Measurements from ENCODE around the gene NOS3.

NOS3 gene

DNA sequence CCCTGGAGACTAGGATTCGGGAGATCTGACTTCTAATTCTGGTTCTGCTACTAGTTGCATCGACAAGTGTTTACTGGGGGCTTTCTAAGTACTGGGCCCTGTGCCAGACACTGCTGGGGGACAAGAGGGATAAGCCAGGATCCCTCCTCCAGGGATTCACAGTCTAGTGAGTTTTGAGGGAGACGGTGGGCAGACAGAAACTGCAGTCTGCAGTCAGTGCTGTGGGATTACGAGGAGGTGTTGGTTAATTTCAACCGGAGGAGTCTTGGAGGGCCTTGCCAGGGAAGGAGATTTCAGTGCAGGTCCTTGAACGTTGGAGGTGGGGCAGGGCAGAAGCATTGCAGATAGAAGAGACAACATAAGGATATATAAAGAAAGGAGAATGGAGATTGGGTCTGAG lies 9.2 kb upstream of the NOS3 start:
- no peak for DNase-seq

DNA sequence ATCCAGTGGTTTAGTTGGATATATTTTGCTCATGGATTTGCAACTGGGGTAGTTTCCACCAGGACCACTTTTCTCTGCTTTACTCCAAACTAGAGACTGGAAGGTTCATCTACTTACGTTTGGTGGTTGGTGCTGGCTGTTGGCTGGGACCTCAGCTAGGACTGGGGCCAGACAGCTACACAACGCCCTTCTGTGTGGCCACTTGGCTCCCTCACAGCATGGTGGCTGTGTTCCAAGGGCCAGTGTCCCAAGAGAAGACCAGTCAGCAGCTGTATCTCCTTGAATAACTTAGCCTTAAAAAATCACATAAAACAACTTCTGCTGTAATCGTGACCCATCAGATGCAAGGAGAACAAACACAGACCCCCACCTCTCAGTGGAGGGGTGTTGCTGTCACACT lies 8.5 kb upstream of the NOS3 start:
- DNase-seq: no peak

DNA sequence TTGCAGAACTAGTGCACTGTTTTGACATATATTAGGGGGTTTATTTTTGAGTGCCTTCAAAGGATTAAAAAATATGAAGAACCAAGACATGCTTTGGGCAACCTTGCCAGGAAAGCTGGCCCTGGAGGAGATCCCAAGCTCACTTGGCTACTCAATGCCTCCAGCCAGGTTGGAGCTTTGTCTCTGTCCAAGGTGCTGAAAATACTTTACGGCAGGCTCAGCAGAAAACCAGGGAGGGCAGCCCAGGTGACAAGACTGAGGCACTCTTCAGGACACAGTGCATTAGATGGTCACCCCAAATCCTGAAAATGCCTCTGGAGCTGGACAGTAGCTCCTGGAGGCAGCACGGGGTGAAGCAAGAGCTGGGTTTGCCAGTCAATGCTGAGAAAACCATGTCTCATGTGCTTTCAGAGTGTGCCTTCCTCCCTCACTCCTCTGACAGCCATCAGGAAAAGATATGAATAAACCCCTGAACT lies 6.9 kb upstream of the NOS3 start:
- DNase-seq: peak; percentile 31 to 61 (median 57)

DNA sequence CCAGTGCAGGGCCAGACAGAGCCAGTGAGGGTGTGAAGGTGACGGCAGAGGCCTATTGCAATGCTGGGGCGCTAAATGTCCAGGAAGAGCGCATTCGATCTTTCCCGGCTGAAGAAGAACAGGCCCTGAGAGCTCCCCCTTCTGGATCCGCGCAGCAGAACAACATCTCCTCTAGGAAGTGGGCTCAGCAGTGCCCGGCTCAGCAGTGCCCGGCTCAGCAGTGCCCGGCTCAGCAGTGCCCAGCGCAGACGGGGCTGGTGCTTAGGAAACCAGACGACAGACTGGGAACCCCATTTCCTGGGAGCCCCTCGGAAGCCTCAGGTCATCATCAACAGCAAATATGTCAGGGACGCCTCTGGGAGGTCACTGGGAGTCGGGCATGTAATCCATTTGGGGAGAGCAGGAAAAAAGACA lies 4.7 kb upstream of the NOS3 start:
- DNase-seq: peak; percentile 71 to 82 (median 77)

DNA sequence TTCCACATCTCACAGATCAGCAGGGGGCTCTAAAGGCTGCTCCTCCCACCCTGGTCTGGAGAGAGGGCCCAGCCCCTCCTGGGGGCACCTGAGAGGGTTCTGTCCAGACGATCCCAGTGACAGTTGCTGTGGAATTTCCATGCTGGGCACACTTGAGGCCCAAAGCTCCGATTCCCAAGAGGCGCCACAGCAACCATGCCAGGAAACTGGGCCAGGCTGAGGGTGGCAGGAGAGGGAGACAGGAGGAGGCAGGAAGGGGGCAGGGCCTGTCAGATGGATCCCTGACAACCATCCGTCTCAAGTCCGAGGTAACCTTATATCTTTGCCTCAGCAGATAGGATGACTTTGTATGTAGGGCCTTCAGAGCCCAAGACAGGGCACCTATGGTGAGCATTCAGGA lies 4.3 kb upstream of the NOS3 start:
- no peak for DNase-seq

DNA sequence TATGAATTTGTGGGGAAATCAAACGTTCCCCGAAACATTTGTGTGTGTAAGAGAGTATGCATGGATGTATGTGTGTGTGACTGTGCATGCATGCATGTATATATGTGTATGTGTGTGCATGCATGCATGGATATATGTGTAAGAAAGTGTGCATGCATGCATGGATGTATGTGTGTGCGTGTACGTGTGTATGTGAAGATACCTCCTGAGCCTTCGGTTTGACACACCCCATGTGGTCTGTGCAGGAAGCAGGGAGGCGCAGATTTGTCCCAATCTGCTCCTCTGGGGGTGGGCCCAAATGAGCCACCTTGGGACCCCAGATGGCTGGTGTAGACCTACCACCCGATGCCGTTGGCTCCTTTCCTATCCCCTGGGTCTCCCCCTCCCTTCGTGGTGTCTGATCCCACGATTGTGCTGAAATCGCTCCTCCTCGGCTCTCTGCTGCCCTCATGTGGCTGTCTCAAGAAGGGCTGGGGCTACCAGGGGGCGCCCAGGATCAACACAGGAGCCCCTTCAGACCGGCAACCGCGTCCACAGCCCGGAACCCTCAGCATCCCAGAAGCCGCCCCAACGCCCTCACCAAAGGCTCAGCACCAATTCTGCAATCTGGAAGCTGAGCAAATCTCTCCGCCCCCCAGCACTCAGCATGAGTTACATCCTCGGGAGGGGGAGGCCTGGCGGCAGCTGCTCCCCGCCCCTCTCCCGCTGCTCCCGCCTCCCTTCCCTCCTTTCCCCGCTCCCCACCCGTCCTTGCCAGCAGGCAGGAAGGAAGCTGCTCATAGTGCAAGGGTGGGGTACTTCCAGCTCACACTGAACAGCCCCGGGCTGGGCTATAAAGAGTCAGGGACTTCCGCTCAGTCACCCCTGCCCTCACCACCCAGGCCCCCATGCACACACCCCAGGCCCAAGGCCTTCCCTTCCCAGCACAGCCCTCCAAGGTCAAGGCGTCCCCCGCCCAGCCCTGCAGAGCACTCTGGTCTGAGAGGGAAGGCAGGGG lies 2.3 kb upstream of the NOS3 start:
- peak; percentile 74 to 89 (median 89) for DNase-seq

DNA sequence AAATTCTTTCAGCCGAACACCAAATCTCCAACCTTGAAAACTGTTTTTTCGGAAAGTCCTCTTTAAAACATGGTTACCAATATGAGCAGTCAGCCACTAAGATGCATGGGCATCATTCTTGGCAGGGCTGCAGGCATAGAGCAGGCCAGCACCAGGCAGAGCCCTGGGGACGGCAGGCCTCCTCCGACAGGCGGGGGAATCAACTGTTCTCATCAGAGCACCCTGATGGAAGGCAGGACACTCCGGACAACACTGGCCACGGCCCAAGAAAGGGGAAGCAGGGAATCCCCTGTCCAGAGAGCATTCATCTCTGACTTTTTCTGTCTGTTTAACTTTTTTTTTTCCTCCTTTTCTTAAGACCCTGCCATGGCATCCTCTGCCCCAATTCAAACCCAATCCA lies 1.4 kb upstream of the NOS3 start:
- peak; percentile 59 to 74 (median 67) for DNase-seq

DNA sequence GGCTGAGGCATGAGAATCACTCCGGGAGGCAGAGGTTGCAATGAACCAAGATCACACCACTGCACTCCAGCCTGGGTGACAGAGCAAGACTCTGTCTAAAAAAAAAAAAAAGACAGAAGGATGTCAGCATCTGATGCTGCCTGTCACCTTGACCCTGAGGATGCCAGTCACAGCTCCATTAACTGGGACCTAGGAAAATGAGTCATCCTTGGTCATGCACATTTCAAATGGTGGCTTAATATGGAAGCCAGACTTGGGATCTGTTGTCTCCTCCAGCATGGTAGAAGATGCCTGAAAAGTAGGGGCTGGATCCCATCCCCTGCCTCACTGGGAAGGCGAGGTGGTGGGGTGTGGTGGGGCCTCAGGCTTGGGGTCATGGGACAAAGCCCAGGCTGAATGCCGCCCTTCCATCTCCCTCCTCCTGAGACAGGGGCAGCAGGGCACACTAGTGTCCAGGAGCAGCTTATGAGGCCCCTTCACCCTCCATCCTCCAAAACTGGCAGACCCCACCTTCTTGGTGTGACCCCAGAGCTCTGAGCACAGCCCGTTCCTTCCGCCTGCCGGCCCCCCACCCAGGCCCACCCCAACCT lies 1.3 kb downstream of the NOS3 start:
- peak in 1 of 3 donors; percentile 30 for DNase-seq

DNA sequence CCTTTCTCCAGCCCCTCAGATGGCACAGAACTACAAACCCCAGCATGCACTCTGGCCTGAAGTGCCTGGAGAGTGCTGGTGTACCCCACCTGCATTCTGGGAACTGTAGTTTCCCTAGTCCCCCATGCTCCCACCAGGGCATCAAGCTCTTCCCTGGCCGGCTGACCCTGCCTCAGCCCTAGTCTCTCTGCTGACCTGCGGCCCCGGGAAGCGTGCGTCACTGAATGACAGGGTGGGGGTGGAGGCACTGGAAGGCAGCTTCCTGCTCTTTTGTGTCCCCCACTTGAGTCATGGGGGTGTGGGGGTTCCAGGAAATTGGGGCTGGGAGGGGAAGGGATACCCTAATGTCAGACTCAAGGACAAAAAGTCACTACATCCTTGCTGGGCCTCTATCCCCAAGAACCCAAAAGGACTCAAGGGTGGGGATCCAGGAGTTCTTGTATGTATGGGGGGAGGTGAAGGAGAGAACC lies 2.1 kb downstream of the NOS3 start:
- DNase-seq: peak; percentile 29 to 38 (median 35)

DNA sequence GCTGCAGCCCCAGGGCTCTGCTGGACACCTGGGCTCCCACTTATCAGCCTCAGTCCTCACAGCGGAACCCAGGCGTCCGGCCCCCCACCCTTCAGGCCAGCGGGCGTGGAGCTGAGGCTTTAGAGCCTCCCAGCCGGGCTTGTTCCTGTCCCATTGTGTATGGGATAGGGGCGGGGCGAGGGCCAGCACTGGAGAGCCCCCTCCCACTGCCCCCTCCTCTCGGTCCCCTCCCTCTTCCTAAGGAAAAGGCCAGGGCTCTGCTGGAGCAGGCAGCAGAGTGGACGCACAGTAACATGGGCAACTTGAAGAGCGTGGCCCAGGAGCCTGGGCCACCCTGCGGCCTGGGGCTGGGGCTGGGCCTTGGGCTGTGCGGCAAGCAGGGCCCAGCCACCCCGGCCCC lies 2.7 kb downstream of the NOS3 start:
- DNase-seq: no peak

DNA sequence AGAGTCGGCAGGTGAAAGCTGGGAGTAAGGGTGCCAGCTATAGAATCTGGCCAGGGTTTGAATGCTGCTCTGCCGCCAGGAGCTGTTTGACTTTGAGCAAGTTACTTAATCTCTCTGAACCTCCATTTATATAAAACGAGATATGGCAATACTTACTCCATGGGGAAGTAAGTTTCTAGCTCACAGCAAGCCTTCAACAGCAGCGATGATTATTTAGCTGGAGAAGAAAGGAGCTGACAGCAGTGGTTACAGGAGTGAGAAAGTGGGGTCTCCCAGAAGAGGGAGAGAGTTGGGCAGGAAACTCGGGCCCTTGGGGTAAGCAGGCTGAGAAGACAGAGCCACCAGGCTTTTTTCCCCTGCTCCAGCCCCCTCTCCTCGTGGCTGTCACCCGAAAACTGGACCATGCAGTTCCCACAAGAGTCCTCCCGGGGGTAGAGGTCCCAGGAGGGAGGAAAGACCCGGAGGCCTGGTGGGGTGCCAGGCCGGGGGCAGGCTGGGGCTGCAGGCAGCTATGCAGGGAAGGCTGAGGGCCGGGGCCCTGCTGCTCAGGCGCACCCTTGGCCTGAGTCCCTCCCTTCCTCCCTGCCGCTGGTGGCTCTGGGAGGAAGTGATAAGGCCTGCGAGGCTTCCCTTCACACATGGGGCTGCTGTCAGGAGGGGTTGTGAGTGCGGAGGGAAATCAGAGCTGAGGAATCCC lies 3.5 kb downstream of the NOS3 start:
- peak in 2 of 3 donors; percentile 44 to 64 for DNase-seq

DNA sequence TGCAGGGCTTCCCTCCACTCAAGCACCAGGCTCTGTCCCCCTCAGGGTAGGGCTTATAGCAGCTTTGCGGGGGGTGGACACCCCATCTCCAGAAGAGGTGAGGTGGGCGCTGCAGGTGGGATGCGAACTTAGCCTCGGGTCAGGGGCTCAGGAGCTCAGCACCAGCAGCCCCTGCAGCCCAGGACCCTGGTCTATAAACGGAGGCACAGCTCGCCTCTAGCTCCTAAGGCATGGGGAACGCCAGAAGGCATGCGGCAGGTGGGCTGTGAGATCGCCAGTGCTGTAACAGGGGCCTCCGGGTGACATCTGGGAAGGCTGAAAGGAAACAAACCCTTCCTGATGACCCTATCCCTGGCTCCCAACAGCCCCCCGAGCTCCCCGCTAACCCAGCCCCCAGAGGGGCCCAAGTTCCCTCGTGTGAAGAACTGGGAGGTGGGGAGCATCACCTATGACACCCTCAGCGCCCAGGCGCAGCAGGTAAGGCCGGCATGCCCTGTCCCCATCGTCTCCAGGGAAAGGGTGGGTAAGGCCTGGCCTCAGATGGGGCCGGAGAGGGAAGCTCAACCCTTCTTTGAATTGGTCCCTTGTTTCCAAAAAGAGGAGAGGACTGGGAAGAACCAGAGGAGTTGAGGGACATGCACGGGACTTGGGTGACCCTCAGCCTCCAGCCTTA lies 4.2 kb downstream of the NOS3 start:
- no peak for DNase-seq

DNA sequence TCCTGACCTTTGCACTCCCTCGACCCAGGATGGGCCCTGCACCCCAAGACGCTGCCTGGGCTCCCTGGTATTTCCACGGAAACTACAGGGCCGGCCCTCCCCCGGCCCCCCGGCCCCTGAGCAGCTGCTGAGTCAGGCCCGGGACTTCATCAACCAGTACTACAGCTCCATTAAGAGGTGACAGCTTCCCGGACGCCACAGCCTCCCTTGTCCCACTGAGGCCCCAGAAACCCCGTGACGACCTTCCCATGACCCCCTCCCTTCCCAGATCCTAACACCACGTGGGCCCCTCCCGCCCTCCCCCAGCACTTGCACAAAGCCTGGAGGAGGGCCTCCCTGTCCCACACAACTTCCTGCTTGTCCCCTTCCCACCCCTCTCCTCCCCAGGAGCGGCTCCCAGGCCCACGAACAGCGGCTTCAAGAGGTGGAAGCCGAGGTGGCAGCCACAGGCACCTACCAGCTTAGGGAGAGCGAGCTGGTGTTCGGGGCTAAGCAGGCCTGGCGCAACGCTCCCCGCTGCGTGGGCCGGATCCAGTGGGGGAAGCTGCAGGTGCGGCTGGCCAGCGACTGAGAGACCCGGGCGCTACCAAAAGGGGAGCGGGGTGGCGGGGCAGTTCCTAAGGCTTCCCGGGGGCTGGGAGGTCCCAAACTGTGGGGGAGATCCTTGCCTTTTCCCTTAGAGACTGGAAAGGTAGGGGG lies 5.7 kb downstream of the NOS3 start:
- peak; percentile 63 to 81 (median 80) for DNase-seq

DNA sequence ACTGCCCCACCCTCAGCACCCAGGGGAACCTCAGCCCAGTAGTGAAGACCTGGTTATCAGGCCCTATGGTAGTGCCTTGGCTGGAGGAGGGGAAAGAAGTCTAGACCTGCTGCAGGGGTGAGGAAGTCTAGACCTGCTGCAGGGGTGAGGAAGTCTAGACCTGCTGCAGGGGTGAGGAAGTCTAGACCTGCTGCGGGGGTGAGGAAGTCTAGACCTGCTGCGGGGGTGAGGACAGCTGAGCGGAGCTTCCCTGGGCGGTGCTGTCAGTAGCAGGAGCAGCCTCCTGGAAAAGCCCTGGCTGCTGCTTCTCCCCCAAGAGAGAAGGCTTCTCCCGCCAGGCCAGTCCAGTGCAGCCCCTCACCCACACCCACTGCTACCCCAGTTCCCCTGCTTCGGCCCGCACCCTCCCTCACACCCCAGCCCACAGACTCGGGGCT lies 6.3 kb downstream of the NOS3 start:
- DNase-seq: peak in 1 of 3 donors; percentile 51

DNA sequence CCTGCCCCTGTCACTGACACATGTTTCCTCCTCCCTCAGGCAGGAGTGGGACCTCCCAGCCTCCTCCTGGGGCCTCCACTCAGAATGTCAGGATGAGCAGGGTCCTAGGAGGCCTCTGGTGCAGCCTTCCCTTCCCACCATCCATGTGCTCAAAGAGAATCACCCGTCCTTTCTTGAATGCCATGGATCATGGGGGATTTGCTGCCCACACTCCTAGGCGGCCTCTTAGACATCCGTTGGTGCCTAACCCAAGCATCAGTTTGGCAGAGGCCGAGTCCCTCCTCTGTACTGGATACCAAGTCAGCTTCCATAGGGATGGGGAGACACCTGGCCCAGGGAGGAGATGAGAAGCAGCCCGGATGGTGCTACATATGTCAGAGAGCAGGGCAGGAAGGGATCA lies 7.0 kb downstream of the NOS3 start:
- no peak for DNase-seq

DNA sequence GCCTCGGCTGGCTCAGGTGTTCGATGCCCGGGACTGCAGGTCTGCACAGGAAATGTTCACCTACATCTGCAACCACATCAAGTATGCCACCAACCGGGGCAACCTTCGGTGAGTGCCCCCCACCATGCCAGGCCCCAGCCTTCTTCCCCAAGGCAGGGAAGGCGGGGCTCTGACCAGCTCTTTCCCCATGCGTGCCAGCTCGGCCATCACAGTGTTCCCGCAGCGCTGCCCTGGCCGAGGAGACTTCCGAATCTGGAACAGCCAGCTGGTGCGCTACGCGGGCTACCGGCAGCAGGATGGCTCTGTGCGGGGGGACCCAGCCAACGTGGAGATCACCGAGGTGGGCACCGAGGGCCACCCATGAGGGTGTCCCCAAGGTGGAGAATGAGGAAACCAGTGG lies 7.5 kb downstream of the NOS3 start:
- no peak for DNase-seq

DNA sequence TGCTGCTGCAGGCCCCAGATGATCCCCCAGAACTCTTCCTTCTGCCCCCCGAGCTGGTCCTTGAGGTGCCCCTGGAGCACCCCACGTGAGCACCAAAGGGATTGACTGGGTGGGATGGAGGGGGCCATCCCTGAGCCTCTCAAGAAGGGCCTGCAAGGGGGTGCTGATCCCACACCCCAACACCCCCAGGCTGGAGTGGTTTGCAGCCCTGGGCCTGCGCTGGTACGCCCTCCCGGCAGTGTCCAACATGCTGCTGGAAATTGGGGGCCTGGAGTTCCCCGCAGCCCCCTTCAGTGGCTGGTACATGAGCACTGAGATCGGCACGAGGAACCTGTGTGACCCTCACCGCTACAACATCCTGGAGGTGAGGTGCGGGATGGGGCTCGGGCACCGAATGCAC lies 8.2 kb downstream of the NOS3 start:
- no peak for DNase-seq

DNA sequence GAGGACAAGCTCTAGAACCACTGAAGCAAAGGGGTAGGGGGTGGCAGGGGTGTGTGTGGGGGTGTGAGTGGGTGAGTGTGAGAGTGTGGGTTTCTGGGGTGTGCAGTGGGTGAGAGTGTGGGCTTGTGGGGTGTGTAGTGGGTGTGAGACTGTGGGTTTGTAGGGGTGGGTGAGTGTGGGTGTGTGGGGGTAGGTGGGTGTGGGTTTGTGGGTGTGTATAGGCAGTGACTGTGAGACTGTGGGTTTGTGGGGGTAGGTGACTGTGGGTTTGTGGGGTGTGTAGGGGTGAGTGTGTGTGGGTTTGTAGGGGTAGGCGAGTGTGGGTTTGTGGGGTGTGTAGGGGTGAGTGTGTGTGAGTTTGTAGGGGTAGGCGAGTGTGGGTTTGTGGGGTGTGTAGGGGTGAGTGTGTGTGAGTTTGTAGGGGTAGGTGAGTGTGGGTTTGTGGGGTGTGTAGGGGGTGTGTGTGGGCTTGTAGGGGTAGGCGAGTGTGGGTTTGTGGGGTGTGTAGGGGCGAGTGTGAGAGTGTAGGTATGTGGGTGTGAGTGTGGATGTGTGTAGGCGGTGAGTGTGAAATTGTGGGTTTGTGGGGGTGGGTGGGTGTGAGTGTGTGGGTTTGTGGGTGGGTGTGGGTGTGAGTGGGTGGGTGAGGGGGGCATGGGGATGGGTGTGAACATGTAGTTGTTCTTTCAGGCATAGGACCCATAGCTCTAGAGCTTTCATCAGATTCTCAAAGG lies 8.8 kb downstream of the NOS3 start:
- no peak for DNase-seq

DNA sequence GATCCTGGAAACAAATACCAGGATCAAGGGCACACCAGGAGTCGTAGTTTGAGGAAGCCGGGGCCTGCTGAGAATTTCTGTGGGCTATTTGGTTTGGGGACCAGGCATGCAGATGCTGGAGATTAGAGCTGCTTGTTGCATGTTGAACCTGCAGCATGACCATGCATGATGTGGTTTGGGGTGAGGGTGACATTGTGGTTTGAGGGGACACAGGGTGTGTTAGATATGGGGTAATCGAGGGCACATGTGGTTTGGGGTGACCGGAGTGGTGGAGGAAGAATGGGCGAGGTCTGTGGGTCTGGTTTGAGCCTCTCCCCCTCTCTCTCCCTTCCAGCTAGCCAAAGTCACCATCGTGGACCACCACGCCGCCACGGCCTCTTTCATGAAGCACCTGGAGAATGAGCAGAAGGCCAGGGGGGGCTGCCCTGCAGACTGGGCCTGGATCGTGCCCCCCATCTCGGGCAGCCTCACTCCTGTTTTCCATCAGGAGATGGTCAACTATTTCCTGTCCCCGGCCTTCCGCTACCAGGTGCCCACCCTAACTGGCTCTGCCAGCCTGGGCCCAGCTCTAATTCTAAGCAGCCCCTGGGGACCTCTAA lies 10.2 kb downstream of the NOS3 start:
- DNase-seq: no peak

DNA sequence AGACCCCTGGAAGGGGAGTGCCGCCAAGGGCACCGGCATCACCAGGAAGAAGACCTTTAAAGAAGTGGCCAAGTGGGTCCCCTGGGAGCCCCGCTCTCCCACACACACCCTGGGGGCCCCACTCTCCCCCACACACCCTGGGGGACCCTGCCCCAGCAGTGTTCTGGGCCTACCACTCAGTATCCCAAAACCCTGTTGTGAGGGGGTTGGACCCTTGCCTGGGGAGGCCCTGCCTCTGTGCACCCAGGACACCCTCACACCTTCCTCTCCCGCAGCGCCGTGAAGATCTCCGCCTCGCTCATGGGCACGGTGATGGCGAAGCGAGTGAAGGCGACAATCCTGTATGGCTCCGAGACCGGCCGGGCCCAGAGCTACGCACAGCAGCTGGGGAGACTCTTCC lies 10.7 kb downstream of the NOS3 start:
- DNase-seq: no peak

DNA sequence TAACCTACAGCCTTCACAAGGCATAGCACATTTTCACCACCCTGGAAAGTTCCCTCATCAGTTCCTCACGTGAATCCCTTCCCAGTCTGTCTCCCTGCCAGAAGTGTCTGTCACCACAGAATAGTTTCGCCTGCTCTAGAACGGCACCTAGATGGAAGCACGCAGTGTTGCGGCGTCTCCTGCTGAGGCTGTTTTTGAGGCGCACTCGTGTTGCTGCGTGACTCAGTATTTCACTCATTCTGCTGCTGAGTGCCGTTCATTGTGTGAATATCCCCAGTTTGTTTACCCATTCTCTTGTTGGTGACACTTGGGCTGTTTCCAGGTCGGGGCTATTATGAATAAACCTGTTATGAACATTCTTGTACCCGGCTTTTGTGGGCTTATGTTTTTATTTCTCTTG lies 12.8 kb downstream of the NOS3 start:
- DNase-seq: no peak
